NCI-H69 (cell line): ENCODE results near the gene OR14I1.

Experiments used
- DNase-seq: peaks from one replicate; lab custom pipeline; 2025; lab: John Stamatoyannopoulos, UW

The OR14I1 gene

GRCh38 chr1:248702714-248703113 is at the start of gene OR14I1:
TSS of gene OR14I1 (minus strand) at chr1:248702766.
- no peak for DNase-seq

- no peak for DNase-seq
Measured at GRCh38 chr1:248751635-248752034, 49.1 kb upstream of the OR14I1 start.

GRCh38 chr1:248751142-248751541 is 48.6 kb upstream of the OR14I1 start:
- DNase-seq = no peak

- DNase-seq = no peak
Measured at GRCh38 chr1:248750496-248750895, 47.9 kb upstream of the OR14I1 start.

- DNase-seq = no peak
Measured at GRCh38 chr1:248748211-248748610, 45.6 kb upstream of the OR14I1 start.

GRCh38 chr1:248740876-248741275 is 38.3 kb upstream of the OR14I1 start:
- DNase-seq = no peak

- no peak for DNase-seq
Measured at GRCh38 chr1:248739572-248740205, 37.1 kb upstream of the OR14I1 start.

- no peak for DNase-seq
Measured at GRCh38 chr1:248737457-248737856, 34.9 kb upstream of the OR14I1 start.

- DNase-seq = no peak
Measured at GRCh38 chr1:248736977-248737376, 34.4 kb upstream of the OR14I1 start.

GRCh38 chr1:248733566-248733965 is 31.0 kb upstream of the OR14I1 start:
- no peak for DNase-seq

GRCh38 chr1:248730507-248731335 is 28.2 kb upstream of the OR14I1 start:
- DNase-seq = no peak

- no peak for DNase-seq
Measured at GRCh38 chr1:248714248-248714647, 11.7 kb upstream of the OR14I1 start.

- no peak for DNase-seq
Measured at GRCh38 chr1:248710305-248710900, 7.8 kb upstream of the OR14I1 start.

- DNase-seq = no peak
Measured at GRCh38 chr1:248704606-248705005, 2.0 kb upstream of the OR14I1 start.

- no peak for DNase-seq
Measured at GRCh38 chr1:248703674-248704073, 1.1 kb upstream of the OR14I1 start.

- no peak for DNase-seq
Measured at GRCh38 chr1:248699099-248699498, 3.5 kb downstream of the OR14I1 start.

GRCh38 chr1:248697907-248698306 is 4.7 kb downstream of the OR14I1 start:
- DNase-seq = no peak

GRCh38 chr1:248696774-248697173 is 5.8 kb downstream of the OR14I1 start:
- no peak for DNase-seq

GRCh38 chr1:248696261-248696660 is 6.3 kb downstream of the OR14I1 start:
- peak; percentile 4 for DNase-seq

- DNase-seq = no peak
Measured at GRCh38 chr1:248695451-248696132, 7.0 kb downstream of the OR14I1 start.

GRCh38 chr1:248691567-248692155 is 10.9 kb downstream of the OR14I1 start:
- no peak for DNase-seq
